Stimulated activated CD8-positive, alpha-beta memory T cell treated with anti-CD3 and anti-CD28 coated beads, Interleukin-4, amount 100 ng/mL, for 1 hour (primary cell): ENCODE measurements around the gene PRSS23.
"Not testable (repeated sequence)": the region's sequence is repeated elsewhere in the genome, so short reads cannot be mapped to it uniquely, and the experiment has no call there.

ENCODE experiments used
- DNase-seq, 2 donors: peaks; one replicate each; pipeline ENCODE4 v3.0.0-alpha.2; 2020; ENCODE audit warnings: low read depth in 2 of 2, low spot score in 1 of 2

The PRSS23 gene

GRCh38 chr11:86812322-86812670 is 12.0 kb downstream of the PRSS23 start:
- no peak for DNase-seq

- no peak for DNase-seq
Observed at GRCh38 chr11:86812981-86813380, 12.6 kb downstream of the PRSS23 start.

DNA sequence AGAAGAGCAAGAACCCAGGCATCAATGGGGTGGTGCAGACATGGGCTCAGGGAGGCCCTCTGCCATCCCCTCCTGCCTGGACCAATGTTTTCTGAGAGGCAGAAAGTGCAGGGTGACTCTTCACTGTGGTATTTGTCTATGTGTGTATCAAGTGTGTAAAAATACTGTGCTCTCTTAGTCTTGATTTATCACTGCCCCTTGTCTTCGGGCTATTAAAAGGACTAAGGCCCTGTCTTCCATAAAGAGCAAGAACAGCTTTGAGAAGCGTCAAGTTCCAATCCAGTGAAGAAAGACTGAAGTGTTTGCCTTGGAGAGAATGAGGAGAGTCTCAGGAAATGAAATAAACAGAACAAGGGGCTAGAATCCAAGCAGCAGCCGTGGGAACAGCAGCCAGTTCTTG is 14.4 kb downstream of the PRSS23 start:
- DNase-seq, result no peak

GRCh38 chr11:86815726-86816125 is 15.4 kb downstream of the PRSS23 start:
- DNase-seq, result no peak

- no peak for DNase-seq
Observed at GRCh38 chr11:86816251-86816726, 15.9 kb downstream of the PRSS23 start.

DNA sequence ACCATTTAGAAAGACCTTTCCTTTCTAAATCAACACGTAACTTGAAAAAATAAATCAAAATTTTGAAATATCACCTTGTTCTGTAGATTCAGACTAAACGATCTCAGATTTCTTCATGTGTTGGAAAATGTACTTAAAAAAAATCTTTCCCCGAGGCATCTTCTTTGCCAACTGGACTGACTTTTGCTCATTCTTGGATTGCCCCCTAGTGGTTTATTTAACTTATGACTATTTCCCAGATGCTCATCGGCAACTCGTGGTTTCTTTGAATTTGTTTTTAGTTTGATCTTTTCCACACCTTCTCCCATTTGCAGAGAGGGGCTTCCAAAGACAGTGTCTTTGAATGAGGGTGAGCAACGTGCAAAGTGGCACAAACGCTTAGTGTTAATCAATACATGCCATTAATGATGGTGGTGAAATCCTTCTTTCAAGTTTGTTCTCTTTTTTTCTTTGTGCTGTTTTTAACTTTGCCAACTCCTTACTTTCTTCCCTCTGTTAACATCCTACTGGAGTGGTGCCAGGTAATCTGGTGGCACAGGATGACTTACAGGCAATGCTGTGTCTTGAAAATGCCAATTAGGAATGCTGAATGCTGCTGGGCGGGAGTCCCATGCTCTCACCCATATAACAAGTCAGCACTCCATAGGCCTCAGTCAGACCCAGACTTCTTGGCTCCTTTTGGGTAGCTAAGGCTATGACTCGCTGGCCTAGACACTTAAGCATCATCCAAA is 18.3 kb downstream of the PRSS23 start:
- DNase-seq, result no peak

- not testable (repeated sequence) for DNase-seq
Observed at GRCh38 chr11:86824139-86824538, 23.8 kb downstream of the PRSS23 start.

DNA sequence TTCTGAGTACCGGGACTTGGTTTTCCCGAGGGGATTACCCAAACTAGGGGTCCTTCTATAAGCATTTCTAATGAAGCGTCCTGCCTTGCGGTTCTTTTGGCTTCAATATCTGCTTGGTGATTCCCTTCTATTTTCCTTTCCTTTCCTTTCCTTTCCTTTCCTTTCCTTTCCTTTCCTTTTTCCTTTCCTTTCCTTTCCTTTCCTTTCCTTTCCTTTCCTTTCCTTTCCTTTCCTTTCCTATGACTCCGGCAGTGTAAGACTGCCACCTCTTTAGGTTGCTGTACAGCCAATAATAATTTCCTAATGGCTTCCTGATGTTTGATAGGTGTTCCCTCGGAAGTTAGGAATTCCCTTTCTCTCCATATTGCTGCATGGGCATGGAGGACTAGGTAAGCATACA is 34.0 kb downstream of the PRSS23 start:
- DNase-seq, result not testable (repeated sequence)

GRCh38 chr11:86844762-86845508 is 44.6 kb downstream of the PRSS23 start:
- DNase-seq, result not testable (repeated sequence)

- no peak for DNase-seq
Observed at GRCh38 chr11:86848132-86848531, 47.8 kb downstream of the PRSS23 start.

DNA sequence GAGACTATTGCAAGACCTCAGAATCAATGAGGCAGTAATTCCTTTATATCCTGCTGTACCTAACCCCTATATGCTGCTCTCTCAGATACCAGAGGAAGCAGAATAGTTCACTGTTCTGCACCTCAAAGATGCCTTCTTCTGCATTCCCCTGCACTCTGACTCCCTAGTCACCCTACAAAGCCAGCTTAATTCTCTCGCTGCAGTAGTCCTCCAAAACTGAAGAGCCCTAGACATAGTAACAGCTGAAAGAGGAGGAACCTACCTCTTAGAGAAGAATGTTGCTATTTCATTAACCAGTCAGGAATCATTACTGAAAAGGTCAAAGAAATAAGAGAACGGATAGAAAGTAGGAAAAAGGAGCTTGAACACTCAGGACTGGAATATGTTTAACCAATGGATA is 49.3 kb downstream of the PRSS23 start:
- no peak for DNase-seq
